Kidney (tissue), 22 donors: ENCODE results near the gene GNAT1. TPM values are rescaled to one million over a fixed set of nuclear protein-coding genes. Genes with fewer than 3 reads are reported as not detected.

Experiments
- DNase-seq, 5 donors: peaks; one replicate each; pipeline ENCODE4 v3.0.0-alpha.2; 2013 to 2020
- FAIRE-seq: peaks from 2 replicates; lab custom pipeline; 2012; peaks lifted over from hg19 to GRCh38; lab: Jason Lieb, UNC
- H3K27ac ChIP-seq, 2 donors: one replicate each; pipeline ENCODE4 v1.7.0; 2013; ENCODE audit warnings: low read depth in 2 of 2, low read length in 2 of 2, inconsistent platforms in 1 of 2
- H3K27me3 ChIP-seq: one replicate; pipeline ENCODE4 v1.7.1; 2013; ENCODE audit warnings: low read length, inconsistent platforms; ENCODE audit not compliant: control insufficient read depth, insufficient read depth
- H3K36me3 ChIP-seq, 3 donors: one replicate each; pipeline versions ENCODE4 v1.7.0 to v1.7.1; 2013; ENCODE audit warnings: low read length in 3 of 3, control low read depth in 1 of 3, inconsistent platforms in 1 of 3; ENCODE audit not compliant: insufficient read depth in 3 of 3, control insufficient read depth in 2 of 3
- H3K4me1 ChIP-seq, 3 donors: one replicate each; pipeline versions ENCODE4 v1.7.0 to v1.7.1; 2013; ENCODE audit warnings: low read length in 3 of 3, inconsistent platforms in 1 of 3, low read depth in 1 of 3; ENCODE audit not compliant: control insufficient read depth in 2 of 3, insufficient read depth in 2 of 3
- H3K4me3 ChIP-seq, 3 donors: one replicate each; pipeline versions ENCODE4 v1.7.0 to v1.8.1; 2013; ENCODE audit warnings: low read length in 3 of 3, control low read depth in 1 of 3, inconsistent platforms in 1 of 3
- H3K9ac ChIP-seq, 3 donors: one replicate each; pipeline versions ENCODE4 v1.7.0 to v1.7.1; 2013; ENCODE audit warnings: low read length in 3 of 3, control low read depth in 1 of 3, inconsistent platforms in 1 of 3
- H3K9me3 ChIP-seq, 3 donors: one replicate each; pipeline versions ENCODE4 v1.7.0 to v1.7.1; 2013; ENCODE audit warnings: low read length in 3 of 3, control low read depth in 1 of 3, inconsistent platforms in 1 of 3; ENCODE audit not compliant: control insufficient read depth in 2 of 3, insufficient read depth in 1 of 3
- intact Hi-C: fragments of 100-400 bp; cut with DNase I; formaldehyde crosslinking; loops from one replicate; pipeline ENCODE4 v1.11.1; 2022
- long read RNA-seq, 10 donors: library from polyadenylated mRNA in 1 of 10; unstranded in 1 of 10; transcript quantifications; one replicate each; pipeline ENCODE4 v2.0.0 and lab custom pipeline, GENCODE V29; 2021 to 2026
- polyA plus RNA-seq: library from polyadenylated mRNA; stranded (reverse); fragments of 350-450 nt; fragmentation: Illumina TruSeq; extraction: RNeasy Lipid Tissue Mini Kit (QIAGEN cat#74804); gene quantifications from one replicate; pipeline ENCODE4 v1.2.3, GENCODE V29; 2014; ENCODE audit warnings: low read depth, low replicate concordance; ENCODE audit not compliant: insufficient read depth
- total RNA-seq: library from RNA; stranded (reverse); fragmentation: NEBNext Ultra II Directional; extraction: Animal tissue kit (Norgen Biotek cat#: 25700); gene quantifications from one replicate; pipeline ENCODE4 v1.2.1, GENCODE V29; 2021
- TF ChIP-seq, protein P1 (sequence below): IDR thresholded peaks from 3 replicates; pipeline ENCODE4 v1.5.1; 2012; ENCODE audit warnings: mild to moderate bottlenecking, moderate library complexity, borderline replicate concordance; ENCODE audit not compliant: insufficient read depth; ENCODE audit errors: extremely low read depth
- donor health status: control.
- donor health status: control.
- donor health status: control.
- donor health status: control.
- donor health status: control.
- donor health status: DM: yes; HTN: yes; CAD: no.
- donor health status: Normal renal cell carcinoma (clear cell type).

Gene GNAT1
- not detected for total RNA-seq
- polyA plus RNA-seq = not detected
- long read RNA-seq, donor 1 = 0 reads
- long read RNA-seq, donor 2 = 0 reads
- long read RNA-seq, donor 3 = 0 reads
- long read RNA-seq, donor 4 = 0 reads
- long read RNA-seq, donor 5 = 0 reads
- long read RNA-seq, donor 6 = 0 reads
- long read RNA-seq, donor 7 = 0 reads
- long read RNA-seq, donor 8 = 0 reads
- long read RNA-seq, donor 9 = 0 reads
- long read RNA-seq, donor 10 = 0 reads

DNA sequence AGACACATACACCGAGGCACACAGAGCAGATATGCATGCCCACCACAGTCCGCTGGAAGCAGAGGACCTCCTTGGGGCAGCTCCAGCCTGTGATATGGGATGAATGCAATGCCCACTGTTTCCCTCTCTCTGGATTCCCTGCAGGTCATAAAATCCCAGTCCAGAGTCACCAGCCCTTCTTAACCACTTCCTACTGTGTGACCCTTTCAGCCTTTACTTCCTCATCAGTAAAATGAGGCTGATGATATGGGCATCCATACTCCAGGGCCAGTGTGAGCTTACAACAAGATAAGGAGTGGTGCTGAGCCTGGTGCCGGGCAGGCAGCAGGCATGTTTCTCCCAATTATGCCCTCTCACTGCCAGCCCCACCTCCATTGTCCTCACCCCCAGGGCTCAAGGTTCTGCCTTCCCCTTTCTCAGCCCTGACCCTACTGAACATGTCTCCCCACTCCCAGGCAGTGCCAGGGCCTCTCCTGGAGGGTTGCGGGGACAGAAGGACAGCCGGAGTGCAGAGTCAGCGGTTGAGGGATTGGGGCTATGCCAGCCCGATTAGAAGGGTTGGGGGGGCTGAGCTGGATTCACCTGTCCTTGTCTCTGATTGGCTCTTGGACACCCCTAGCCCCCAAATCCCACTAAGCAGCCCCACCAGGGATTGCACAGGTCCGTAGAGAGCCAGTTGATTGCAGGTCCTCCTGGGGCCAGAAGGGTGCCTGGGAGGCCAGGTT is at the start of gene GNAT1:
Gene GNAT1 (plus strand): TSS at position 675 of the 725 bp plus-strand sequence. CDS start 116 bp downstream, outside the sequence.
- H3K4me3 ChIP-seq = no peak within 1 kb of the TSS
- H3K4me1 ChIP-seq = peaks cover 0 to 15% (median 0%) of the 10 kb centered on the region in 3 donors
- TF ChIP-seq, protein P1, sequence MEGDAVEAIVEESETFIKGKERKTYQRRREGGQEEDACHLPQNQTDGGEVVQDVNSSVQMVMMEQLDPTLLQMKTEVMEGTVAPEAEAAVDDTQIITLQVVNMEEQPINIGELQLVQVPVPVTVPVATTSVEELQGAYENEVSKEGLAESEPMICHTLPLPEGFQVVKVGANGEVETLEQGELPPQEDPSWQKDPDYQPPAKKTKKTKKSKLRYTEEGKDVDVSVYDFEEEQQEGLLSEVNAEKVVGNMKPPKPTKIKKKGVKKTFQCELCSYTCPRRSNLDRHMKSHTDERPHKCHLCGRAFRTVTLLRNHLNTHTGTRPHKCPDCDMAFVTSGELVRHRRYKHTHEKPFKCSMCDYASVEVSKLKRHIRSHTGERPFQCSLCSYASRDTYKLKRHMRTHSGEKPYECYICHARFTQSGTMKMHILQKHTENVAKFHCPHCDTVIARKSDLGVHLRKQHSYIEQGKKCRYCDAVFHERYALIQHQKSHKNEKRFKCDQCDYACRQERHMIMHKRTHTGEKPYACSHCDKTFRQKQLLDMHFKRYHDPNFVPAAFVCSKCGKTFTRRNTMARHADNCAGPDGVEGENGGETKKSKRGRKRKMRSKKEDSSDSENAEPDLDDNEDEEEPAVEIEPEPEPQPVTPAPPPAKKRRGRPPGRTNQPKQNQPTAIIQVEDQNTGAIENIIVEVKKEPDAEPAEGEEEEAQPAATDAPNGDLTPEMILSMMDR = no peak
- DNase-seq (no peak), FAIRE-seq (no peak)
- no peak within 1 kb of the TSS for H3K27ac ChIP-seq
- intact Hi-C loops = loop anchor here (5.0 kb wide), 1 partner anchor 69 kb away; no protein-coding TSS in a partner anchor
- no peaks in the 10 kb centered on the region for H3K9me3 ChIP-seq
- peaks cover 14% of the 10 kb centered on the region for H3K27me3 ChIP-seq
- peaks cover 0 to 3% (median 0%) of the 10 kb centered on the region in 3 donors for H3K36me3 ChIP-seq
- H3K9ac ChIP-seq = no peak within 1 kb of the TSS

DNA sequence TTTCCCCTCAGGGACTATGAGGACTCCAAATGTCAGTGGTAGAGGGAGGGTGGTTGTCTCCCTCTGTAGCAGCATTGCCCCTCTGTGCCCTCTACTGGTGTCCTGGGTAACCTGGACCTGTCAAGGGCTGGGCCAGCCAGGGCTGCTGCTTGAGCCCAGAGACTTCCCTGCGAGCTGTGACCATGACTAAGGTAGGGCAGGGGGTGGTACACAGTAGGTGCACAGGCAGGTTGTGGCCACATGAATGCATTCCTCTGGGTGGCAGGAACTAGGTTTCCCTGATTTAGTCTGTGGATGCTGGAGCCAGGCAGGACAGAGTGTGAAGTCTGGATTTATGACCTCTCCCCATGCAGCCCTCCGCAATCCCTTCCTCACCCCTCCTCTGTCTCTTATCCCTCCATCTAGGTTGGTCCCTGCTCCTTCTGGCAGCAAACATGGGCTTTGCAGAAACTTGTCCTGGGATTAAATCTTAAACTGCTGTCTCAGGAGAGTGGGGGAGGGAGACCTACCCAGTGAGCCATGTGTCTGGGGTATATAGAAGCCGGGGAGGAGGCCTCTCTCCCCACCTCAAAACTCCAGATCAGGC is 45.0 kb upstream of the GNAT1 start:
- TF ChIP-seq, protein P1 = no peak
- FAIRE-seq (no peak), DNase-seq (no peak)
- H3K9ac ChIP-seq = no peak overlapping the region
- H3K4me1 ChIP-seq = peaks cover 5 to 12% (median 8%) of the 10 kb centered on the region in 3 donors
- H3K36me3 ChIP-seq = no peaks in the 10 kb centered on the region
- no peaks in the 10 kb centered on the region for H3K27me3 ChIP-seq
- intact Hi-C loops = no loop called here
- H3K4me3 ChIP-seq = no peak overlapping the region
- H3K9me3 ChIP-seq = no peaks in the 10 kb centered on the region
- no peak overlapping the region for H3K27ac ChIP-seq

DNA sequence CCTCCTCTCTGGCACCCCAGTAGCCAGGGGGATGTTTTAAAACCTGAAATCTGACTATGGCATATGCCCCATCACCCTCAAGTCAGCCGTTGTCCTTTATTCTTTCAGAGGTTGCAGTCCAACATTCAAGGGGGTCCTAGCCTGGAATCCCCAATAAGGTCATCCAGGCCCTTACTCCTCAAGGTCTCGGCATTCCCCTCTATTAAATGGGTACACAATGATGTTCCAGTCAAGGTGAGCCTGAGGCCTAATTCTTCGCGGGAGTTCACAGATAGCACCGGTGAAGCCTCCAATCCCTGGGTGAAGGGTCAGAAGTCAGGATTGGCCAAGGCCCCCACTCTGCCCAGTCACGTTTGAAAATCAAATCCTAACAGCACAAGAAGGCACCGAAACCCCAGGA is 44.4 kb upstream of the GNAT1 start:
- no peak overlapping the region for H3K9ac ChIP-seq
- TF ChIP-seq, protein P1 = no peak
- H3K27ac ChIP-seq = no peak overlapping the region
- H3K27me3 ChIP-seq = no peaks in the 10 kb centered on the region
- intact Hi-C loops = no loop called here
- H3K36me3 ChIP-seq = no peaks in the 10 kb centered on the region
- no peaks in the 10 kb centered on the region for H3K9me3 ChIP-seq
- FAIRE-seq = no peak
- H3K4me3 ChIP-seq = no peak overlapping the region
- no peak for DNase-seq
- peaks cover 8 to 18% (median 13%) of the 10 kb centered on the region in 3 donors for H3K4me1 ChIP-seq
